ENCODE results near the gene MYG1. TPM values are rescaled to one million over a fixed set of nuclear protein-coding genes. Genes with fewer than 3 reads are reported as not detected.

MYG1 gene
- total RNA-seq: 30.2 TPM

- ATAC-seq: peak; percentile 81
Measured at GRCh38 chr12:53299454-53300180, at the start of gene MYG1. Gene MYG1 (plus strand): TSS chr12:53299695. CDS start chr12:53299738, 43 bp downstream.

GRCh38 chr12:53251477-53252348, 47.8 kb upstream of the MYG1 start:
- peak; percentile 78 for ATAC-seq

- ATAC-seq: peak; percentile 92
Measured at GRCh38 chr12:53252349-53252916, 47.1 kb upstream of the MYG1 start.

- ATAC-seq: no peak
Measured at GRCh38 chr12:53253298-53253697, 46.2 kb upstream of the MYG1 start.

GRCh38 chr12:53254816-53255545, 44.5 kb upstream of the MYG1 start:
- no peak for ATAC-seq

GRCh38 chr12:53255996-53256395, 43.5 kb upstream of the MYG1 start:
- no peak for ATAC-seq

- ATAC-seq: no peak
Measured at GRCh38 chr12:53258541-53259539, 40.7 kb upstream of the MYG1 start.

GRCh38 chr12:53259891-53260290, 39.6 kb upstream of the MYG1 start:
- no peak for ATAC-seq

- no peak for ATAC-seq
Measured at GRCh38 chr12:53265783-53266182, 33.7 kb upstream of the MYG1 start.

- ATAC-seq: no peak
Measured at GRCh38 chr12:53267306-53267998, 32.0 kb upstream of the MYG1 start.

- ATAC-seq: peak; percentile 84
Measured at GRCh38 chr12:53267999-53268629, 31.4 kb upstream of the MYG1 start, which contains the start of gene ESPL1. Gene ESPL1 (plus strand): TSS chr12:53268299. CDS start chr12:53268767, 468 bp downstream.

GRCh38 chr12:53268630-53269562, 30.6 kb upstream of the MYG1 start:
- peak; percentile 8 for ATAC-seq

- peak; percentile 82 for ATAC-seq
Measured at GRCh38 chr12:53274445-53274844, 25.1 kb upstream of the MYG1 start.

GRCh38 chr12:53276511-53276910, 23.0 kb upstream of the MYG1 start:
- ATAC-seq: no peak

- ATAC-seq: no peak
Measured at GRCh38 chr12:53277981-53278380, 21.5 kb upstream of the MYG1 start.

GRCh38 chr12:53279283-53279869, 20.1 kb upstream of the MYG1 start:
- peak; percentile 85 for ATAC-seq

GRCh38 chr12:53279888-53280498, 19.5 kb upstream of the MYG1 start:
- ATAC-seq: peak; percentile 80

GRCh38 chr12:53286448-53286847, 13.0 kb upstream of the MYG1 start:
- ATAC-seq: no peak

Measured in esophagus mucosa (tissue), 1 donor.